Cardiac fibroblast (primary cell): ENCODE results near the gene NCLN.

ENCODE experiments used
- DNase-seq, 2 donors: peaks; one replicate each; pipeline versions ENCODE4 v3.0.0 to v3.0.0-alpha.2; 2010; ENCODE audit warnings: low read depth in 2 of 2
- H3K4me3 ChIP-seq, 2 donors: replicated peaks in 1 of 2; 1 replicate in 1 of 2; 2 replicates in 1 of 2; pipeline ENCODE4 v1.5.1; 2011; ENCODE audit warnings: low read depth in 2 of 2, low read length in 2 of 2, mild to moderate bottlenecking in 2 of 2, moderate library complexity in 1 of 2
- TF ChIP-seq, protein P1 (sequence below): IDR thresholded peaks from one replicate; pipeline ENCODE4 v1.5.1; 2011; ENCODE audit warnings: low read depth, mild to moderate bottlenecking, low read length, inconsistent platforms

NCLN gene

DNA sequence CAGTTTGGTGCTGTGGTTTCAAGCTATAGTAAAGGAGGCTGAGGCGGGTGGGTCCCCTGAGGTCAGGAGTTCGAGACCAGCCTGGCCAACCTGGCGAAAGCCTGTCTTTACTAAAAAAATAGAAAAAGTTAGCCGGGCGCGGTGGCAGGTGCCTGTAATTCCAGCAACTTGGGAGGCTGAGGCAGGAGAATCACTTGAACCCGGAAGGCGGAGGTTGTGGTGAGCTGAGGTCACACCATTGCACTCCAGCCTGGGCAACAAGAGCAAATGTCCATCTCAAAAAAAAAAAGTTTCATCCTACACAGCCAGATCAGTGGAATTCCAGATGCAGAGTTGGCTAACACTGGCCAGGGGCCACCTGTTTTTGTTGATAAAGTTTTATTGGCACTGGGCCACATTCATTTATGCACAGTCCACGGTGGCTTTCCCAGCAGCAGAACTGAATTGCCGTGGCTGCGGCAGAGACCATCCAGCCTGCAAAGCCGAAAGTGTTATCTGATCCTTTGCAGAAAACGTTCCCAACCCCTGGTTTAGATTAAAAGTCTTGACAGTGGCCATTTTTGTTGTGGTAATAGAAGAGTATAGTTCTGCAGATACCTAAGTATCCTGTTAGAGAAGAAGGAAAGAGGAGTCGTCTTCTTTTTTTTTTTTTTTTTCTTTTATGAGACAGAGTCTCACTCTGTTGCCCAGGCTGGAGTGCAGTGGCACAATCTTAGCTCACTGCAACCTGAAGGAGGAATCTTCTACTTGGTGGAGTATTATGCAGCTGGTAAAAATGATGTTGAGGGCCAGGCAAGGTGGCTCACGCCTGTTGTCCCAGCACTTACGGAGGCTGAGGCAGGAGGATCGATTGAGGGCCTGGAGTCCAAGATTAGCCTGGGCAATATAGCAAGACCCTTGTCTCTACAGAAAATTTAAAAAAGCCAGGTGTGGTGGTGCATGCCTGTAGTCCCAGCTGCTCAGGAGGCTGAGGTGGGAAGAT lies 8.7 kb downstream of the NCLN start:
- TF ChIP-seq, protein P1, sequence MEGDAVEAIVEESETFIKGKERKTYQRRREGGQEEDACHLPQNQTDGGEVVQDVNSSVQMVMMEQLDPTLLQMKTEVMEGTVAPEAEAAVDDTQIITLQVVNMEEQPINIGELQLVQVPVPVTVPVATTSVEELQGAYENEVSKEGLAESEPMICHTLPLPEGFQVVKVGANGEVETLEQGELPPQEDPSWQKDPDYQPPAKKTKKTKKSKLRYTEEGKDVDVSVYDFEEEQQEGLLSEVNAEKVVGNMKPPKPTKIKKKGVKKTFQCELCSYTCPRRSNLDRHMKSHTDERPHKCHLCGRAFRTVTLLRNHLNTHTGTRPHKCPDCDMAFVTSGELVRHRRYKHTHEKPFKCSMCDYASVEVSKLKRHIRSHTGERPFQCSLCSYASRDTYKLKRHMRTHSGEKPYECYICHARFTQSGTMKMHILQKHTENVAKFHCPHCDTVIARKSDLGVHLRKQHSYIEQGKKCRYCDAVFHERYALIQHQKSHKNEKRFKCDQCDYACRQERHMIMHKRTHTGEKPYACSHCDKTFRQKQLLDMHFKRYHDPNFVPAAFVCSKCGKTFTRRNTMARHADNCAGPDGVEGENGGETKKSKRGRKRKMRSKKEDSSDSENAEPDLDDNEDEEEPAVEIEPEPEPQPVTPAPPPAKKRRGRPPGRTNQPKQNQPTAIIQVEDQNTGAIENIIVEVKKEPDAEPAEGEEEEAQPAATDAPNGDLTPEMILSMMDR, result no peak
- DNase-seq, result no peak
- no peak overlapping the region for H3K4me3 ChIP-seq

DNA sequence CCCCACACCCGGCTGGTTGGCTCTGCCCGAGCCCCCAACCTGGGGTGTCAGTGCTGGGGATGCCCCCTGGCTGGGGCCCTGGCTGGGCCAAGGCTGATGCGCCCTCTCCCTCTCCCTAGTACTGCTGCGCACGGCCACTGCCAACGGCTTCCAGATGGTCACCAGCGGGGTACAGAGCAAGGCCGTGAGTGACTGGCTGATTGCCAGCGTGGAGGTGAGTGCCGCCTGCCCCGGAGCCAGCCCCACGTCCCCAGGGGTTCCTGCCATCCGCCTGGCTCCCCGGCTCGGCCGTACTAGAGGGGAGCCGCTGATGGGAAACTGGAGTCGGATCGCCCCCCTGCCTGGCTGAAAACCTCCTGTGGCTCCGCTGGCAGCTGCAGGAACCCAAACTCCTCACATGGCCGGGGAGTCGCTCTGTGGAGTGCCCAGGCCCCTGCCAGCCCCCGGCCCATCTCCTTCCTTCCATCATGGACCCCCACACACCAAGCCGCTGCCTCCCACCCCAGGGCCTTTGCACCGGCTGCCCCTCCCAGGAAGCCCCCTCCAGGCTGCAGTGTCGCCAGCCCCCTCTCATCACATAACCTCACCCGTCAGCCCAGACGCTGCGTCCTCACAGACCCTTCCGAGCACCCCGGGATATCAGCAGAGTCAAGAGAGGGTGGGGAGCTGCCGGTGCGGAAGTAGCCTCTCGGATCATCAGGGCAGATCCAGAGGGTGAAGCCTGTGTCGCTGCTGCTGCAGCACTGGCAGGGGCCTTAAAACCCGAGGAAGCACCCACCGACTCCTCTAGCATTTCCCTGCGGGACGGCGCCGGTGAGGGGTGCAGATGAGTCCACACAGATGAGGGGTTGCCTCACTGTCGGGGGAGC lies 10.6 kb downstream of the NCLN start:
- DNase-seq, result no peak
- no peak overlapping the region for H3K4me3 ChIP-seq
- TF ChIP-seq, protein P1, result no peak

DNA sequence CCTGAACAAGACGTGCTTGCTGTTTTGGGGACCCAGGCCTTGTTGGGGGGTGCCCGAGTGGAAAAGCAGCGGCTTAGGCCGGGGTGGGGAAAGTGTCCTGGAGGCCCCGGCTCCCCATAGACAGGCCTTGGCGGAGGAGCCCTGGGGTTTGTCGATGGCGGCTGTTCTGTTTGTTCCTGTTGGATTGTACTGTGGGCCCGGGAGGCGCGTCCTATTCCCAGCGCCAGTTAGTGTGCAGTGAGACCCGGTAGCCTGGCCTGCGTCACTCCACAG lies 11.1 kb downstream of the NCLN start:
- no peak overlapping the region for H3K4me3 ChIP-seq
- DNase-seq, result no peak
- TF ChIP-seq, protein P1, result no peak

DNA sequence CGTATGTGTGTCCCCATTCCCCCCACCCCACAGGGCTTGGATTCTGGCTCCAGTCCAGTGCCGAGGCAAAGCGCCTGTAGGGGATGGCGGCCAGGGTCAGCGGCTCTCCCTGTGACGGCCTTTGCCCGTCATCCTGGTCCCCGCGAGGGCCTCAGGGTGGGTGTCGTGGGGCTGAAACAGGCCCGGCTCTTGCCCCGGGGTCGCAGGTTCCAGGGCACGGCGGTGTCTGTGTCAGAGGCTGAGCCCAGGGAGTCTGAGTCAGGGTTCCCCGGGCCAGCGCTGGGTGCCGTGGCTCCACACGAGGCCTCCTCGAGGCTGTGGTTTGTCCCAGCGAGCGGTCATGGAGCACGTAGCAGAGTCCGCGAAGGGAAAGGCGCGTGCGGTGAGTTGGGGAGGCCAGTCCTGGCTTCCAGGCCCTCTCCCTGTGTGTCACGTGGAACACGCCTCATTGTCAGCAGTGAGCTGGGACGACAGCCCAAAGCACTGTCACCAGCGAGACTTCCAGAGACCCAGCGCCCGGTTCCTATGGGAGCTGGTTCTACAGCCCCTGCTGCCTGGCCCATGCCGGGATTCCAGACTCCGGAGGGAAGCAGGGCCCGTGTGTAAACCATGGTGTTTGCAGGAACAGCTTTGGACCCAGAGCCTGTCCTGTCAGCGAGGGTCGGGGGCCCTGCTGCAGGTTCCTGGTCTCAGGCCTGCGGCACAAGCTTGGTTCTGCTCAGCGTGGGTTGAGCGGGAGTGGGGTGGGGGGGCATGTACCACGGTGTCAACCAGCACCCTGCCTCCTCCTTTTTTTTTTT lies 13.4 kb downstream of the NCLN start:
- no peak for DNase-seq
- no peak overlapping the region for H3K4me3 ChIP-seq
- TF ChIP-seq, protein P1, result no peak

DNA sequence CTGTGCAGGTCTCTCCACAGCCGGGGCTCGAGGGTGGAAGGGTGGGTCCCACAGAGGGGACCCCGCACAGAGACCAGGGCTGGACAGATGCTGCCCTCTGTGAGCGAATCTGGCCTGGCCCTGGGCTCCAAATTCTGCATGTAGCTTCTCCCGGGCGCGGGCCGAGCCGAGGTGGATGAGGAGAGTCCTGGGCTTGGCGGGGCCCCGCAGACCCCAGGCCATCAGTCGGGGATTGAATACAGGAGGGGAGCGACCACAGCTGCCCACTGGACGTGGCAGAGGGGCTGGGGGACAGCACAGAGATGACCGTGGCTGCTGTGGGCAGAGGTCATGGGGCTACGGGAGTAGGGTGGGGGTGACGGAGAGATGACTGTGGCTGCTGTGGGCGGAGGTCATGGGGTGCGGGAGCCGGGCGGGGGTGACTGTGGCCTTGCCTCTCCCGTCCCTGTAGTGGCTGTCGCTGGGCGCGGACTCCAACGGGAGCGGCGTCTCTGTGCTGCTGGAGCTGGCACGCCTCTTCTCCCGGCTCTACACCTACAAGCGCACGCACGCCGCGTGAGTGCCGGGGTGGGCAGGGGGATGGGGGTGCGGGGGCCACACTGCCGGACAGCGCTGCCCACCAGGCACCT lies 15.5 kb downstream of the NCLN start:
- TF ChIP-seq, protein P1, result no peak
- H3K4me3 ChIP-seq, result no peak overlapping the region
- DNase-seq, result no peak

GRCh38 chr19:3201911-3202310 lies 16.2 kb downstream of the NCLN start:
- no peak overlapping the region for H3K4me3 ChIP-seq
- TF ChIP-seq, protein P1, result no peak
- no peak for DNase-seq
